Activated T-helper 9 cell treated with anti-CD3 and anti-CD28 coated beads, Interleukin-2, amount 50 U/mL, for 16 hours (primary cell): ENCODE measurements around the gene PRIM2.
"Not testable (repeated sequence)": the region's sequence is repeated elsewhere in the genome, so short reads cannot be mapped to it uniquely, and the experiment has no call there.

ENCODE experiments used
- DNase-seq: peaks from one replicate; pipeline ENCODE4 v3.0.0-alpha.2; 2020; ENCODE audit warnings: low read depth

Gene PRIM2

DNA sequence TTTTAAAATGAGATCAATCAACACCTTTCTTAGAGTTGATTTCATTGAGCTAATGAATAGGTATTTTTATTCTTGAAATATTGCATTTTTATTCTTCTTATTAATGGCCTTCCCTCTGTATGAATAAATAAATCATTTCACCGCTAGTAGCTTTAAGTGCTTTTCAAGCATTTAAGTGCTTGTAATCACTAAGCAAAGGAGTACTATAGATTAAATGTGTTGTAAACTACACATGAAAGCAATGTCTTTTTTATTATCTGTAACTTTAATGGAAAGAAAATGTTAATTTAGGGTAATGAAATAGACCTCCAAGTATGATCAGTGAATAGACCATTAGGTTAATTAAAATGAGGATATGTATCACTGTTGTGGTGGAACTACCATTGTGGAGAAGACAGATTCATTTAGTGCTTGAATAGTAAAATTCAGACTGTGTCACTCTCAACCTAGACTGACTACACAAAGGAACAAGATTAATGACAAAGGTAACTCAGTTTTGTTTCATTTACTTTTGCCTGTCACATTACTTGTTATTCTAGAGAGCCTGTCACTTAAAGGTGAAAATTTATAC, 132.2 kb downstream of the PRIM2 start:
- DNase-seq: not testable (repeated sequence)

DNA sequence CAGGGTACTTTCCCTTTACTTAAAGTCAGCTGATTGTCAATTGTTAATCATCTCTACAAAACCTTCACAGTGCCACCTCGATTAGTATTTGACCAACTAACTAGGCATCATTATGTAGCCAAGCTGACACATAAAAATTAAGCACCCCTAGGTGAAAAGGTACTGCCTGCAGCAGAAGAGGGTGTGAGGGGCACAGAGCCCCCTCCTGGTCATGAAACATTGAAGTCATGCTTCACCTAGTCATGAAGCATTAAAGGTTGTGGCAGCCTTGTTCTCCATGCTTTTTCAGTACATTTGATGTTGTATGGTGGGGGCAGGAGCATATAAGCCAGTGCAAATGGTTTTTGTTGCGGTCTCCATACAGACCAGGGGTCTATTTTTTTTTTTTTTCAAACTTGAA, 142.4 kb downstream of the PRIM2 start:
- DNase-seq: not testable (repeated sequence)

DNA sequence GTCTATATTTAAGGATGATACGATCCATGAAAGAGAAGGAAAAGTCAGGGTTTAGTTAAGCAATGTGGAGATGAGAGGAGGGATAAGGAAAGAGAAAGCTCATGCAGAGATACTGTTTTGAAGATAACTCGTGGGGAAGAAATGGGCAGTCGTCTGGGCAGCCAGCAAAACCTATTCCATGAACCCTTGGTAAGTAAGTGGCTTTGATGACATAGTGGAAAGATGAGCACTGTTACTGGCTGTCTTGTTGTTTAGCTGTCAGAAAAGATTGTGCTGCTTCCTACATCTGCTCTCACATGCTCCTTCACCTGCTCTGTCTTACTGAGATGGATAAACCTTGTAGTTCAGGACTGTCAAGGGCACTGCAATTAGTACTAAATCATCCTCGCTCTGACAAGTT, 143.6 kb downstream of the PRIM2 start:
- not testable (repeated sequence) for DNase-seq

DNA sequence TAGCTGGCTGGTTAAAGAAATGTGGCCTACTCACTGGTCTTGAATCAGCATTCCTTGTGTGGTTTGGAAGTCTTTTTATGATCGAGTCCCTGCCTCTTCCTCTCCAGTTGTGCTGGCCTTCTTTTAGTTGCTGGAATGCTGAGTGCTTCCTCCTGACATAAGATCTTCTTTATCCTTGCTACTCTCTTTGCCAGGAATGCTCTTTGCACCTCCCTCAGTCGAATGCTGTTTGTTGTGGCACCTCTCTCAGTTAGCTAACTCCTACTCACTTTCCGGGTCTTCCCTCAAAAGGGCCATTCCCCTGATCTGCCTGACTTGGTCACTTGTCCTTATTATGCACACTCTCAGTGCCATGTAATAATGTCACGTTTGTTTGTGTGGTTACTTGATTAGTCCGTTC, 146.4 kb downstream of the PRIM2 start:
- DNase-seq: not testable (repeated sequence)

DNA sequence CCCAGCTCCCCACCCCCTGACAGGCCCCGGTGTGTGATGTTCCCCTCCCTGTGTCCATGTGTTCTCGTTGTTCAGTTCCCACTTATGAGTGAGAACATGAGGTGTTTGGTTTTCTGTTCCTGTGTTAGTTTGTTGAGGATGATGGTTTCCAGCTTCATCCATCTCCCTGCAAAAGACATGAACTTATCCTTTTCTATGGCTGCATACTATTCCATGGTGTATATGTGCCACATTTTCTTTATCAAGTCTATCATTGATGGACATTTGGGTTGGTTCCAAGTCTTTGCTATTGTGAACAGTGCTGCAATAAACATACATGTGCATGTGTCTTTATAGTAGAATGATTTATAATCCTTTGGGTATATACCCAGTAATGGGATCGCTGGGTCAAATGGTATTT, 148.5 kb downstream of the PRIM2 start:
- not testable (repeated sequence) for DNase-seq

DNA sequence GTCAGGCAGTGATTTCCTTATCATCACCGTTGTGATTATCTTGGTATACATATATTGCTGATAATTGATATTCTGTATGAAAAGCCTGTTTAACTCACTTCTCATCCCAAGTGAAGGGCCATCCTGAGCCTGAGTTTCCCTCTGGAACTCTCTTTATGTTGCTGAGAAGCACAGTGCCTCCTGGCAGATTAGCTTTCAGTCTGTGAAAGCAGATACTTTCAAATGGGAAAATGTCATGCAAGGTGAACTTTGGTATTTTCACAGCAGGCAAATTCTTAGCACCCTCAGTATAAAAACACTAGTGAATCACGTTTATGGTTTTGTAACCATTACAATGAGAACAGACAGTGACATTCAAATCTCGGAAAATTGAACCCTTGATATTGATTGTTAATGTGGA, 151.6 kb downstream of the PRIM2 start:
- DNase-seq: no peak

DNA sequence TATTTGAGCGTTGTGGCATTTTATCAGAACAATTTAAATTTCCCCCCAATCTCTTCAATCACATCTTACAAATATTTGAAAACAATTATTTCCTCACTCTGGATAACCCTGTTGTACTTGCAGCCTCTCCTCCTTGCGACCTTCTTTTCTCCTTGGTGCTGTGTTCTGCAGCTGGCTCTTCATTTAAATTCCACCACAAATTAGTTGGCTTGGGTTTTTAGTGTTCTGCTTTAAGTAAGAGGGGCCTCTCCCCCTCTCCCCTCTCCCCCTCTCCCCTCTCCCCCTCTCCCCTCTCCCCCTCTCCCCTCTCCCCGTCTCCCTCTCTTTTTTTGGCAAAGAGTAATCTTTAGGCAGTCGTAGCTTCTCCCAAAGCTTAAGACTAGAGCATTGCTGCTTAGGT, 152.7 kb downstream of the PRIM2 start:
- not testable (repeated sequence) for DNase-seq

DNA sequence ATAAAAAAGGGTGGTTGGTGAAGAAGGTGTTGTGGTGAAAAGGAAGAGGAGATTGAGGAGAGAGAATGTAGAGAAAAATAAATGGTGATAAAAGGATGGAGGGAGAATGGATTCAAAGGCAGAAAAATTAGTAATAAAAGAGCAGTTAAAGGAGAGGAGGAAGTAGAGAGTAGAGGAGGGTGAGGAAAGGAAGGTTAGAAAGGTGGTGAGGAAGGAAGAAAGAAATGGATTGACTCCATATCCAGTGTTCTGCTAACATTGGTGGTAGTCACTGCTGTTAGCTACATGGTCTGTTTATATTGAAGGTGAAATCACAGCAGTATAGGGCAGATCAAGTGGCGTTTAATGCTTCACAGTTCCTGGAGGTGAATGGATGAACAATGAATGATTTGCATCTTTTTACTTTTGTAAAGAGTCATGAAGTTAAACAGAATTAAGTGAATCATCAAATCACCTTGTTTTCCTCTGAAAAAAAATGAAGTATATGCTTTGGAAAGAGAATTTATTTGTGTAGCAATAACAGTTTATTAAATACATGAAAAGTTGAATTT, 154.0 kb downstream of the PRIM2 start:
- DNase-seq: not testable (repeated sequence)

DNA sequence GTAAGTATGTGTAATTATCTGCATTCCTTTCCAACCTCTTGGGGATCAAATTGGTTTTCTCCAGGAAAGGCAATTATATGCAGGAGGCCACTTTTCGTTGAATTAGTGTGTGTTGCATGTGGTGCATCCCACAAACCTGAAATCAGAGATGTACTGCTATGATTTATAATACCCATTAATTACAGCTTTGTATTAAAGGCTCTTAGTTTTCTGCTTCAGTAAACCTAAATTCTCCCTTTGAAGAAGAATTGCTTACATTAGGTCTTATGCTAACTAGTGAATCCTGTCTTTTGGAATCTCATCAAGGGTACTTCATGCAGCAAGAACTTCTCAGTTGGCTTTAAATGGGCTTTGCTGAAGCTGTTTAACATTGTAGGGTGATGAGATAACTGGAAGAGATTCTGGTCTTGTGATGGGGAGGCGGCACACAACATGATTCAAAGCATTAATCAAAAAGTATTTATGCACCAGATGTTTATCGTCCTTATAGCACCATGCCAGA, 155.5 kb downstream of the PRIM2 start:
- not testable (repeated sequence) for DNase-seq

DNA sequence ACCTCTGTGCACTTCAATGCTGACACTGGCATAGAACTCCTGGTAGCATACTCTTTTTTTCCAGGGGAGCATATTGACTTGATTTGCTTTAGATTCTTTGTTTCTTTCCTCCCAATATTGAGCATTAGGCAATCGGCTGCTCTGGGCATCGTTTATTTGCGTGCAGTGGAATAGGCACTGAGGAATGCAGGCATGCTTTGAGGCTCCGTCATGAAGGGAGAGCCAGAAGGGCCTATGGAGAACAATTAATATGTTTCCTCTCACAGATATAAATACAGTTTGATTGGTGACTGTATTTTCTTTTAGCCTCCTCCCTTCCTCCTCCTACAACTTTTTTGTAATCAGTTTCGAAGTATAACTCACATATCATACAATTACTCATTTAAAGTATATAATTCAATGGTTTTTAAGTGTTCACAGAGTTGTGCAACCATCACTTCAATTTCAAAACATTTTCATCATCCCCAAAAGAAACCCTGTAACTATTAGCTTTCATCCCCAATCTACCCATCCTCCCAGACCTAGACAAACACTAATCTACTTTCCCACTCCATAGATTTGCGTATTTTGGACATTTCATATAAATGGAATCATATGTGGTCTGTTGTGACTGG, 157.5 kb downstream of the PRIM2 start:
- not testable (repeated sequence) for DNase-seq

DNA sequence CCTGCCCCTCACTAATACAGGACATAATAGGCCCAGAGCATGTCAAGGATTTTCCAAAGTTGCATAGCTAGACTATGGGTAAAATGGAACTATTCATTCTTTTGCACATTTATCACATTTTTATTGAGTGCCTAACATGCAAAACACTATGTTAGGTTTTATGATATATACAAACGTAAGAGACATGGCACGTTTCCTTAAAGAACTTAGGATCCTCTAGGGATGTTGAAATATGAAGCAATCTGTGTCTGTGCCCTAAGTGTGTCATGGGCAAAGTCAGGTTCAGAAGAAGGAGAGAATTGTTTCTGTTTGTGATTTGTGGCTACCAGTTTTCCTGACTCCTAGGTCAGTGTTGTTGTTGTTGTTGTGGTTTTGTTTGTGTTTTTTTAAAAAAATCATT, 158.2 kb downstream of the PRIM2 start:
- DNase-seq: not testable (repeated sequence)

DNA sequence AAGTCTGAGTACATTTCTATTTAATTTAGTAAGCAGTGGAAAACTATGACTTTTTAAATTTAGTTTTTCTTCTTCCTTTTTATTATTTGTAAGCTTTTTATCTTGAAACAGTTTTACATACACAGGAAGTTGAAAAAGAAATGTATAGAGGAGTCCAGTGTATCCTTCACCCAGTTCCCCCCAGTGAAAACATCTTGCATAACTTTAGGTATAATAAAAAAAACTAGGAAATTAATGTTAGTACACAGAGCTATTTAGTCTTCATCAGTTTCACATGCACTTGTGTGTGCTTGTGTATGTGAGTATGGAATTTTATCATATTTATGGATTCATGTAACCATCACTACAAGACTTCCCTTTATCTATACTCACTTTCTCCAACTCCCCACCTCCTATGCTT, 162.8 kb downstream of the PRIM2 start:
- DNase-seq: not testable (repeated sequence)

DNA sequence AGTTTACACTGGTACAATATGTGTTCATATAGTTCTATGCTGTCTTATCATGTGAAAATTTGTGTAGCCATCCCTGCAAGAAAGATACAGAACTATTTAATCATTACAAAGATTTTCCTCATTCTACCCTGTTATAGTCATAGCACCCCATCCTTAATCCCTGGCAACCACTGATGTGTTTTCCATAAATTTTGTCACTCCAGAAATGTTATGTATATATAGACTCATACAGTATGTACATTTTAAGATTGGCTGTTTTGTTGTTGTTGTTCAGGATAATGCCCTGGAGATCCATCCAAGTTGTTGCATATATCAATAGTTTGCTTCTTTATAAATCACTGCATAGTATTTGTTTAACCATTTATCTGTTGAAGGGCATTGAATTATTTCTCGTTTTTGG, 163.7 kb downstream of the PRIM2 start:
- DNase-seq: not testable (repeated sequence)

DNA sequence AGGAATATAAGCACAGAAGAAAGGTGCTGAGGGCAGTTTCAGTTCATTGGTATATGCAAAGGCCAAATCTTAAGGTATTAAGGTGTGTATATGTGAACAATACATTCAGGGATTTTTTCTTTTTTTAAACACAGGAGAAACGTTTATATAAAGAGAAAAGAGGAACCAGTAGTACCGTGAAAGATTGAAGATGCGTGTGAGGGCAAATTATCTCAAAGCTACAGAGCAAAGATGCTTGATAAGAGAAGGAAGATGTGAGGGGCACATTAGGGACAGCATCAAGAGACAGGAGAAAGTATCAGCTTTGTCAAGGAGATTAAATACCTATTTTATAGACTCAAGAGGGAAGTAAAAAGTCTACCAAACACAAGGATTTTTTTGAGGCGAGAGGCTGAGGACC, 165.0 kb downstream of the PRIM2 start:
- not testable (repeated sequence) for DNase-seq

DNA sequence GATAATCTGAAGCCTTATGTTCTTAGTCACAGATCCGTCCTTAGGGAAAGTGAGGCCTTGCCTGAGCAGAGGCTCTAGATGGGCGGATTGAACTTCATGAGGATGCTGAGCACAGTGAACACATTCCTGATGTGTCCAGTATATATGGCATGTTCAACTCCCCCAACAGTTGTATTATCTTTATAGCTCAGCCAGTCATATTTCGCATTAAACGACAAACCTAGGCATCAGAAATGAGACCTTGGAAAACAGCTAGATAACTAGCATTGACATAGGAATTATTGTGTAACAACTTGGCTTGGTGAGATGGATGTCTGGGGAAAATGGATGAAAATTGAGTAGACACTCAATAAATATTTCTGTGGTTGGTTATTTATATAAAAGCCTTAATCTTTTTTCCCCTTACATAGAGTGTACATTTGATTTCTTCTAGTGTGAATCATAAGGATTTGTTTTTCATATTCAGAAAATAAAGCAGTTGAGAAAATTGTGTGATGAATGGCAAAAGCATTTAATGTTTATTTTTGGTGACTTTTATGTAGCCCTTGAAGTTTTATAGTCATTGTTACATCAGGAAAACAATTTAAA, 169.2 kb downstream of the PRIM2 start:
- not testable (repeated sequence) for DNase-seq

DNA sequence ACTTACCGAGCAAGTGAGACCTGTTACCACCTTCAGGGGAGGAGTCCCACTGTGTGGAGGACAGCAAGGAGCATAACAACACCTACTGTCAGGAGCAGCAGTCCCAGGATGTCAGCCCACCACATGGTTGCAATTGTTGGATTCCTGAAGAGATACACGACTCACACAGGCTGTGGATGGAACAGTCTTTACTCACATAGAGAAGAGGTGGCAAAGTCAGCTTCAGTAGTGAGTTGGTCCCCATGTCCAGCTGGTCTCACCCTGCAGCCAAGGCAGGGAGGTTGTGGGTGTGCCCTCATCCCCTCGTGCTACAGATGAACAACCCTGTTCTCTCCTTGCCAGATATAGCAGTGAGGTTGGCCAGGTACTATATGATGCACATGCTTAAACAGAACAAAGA, 171.1 kb downstream of the PRIM2 start:
- DNase-seq: not testable (repeated sequence)

DNA sequence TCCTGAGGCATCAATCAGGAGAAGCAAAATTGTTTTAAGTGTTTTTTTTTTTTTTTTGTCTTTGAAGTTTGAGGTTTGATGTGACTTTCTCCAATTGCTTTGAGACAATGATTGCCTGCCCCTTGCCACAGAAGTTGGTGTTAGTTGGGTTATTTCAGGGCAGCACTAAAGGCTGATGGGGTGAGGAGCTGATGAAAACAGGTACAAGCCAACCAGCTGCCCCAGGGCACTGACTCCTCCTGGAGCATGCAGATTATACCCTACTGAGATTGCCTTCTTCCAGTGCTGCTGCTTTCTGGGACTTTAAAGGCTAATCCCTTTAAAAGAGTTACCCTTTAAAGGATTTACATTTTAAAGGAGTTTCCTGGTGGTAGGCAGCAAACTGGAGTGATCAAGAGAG, 172.5 kb downstream of the PRIM2 start:
- DNase-seq: not testable (repeated sequence)

DNA sequence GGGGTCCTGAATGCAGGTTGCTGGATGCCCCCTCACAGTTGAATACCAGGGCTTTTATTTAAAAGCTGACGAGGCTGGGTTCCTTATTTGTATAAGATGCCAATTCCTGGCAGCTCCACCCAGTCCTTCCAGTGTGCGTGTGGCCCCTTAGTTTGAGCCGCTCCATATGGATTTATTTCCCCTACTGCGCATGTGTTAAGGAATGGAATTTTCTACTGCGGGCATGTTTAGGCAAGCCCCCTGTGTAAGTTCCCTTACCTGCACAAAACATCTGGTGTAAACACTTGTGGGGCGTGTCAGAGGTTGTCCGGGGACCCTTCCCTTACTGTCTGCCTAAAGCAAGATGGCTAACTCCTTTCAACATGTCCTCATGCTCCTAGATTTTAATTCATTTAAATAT, 174.4 kb downstream of the PRIM2 start:
- DNase-seq: not testable (repeated sequence)

DNA sequence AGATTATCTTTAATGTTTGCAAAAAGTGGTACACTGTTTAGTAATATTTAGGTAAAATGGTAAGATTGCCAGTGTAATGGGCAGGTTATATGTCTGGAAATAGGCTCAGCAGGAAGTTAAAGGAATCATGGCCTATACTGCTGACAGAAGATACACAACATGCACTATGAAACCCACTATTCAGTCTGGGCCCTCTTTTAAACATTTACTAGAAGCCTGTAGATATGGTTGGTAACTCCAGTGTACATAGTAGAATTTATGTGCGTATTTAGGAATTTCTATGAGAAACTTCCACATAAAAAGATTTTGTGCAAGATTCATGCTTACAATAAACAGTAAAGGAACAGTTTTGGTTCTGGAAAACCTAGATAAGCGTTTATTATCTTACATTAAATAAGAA, 178.8 kb downstream of the PRIM2 start:
- DNase-seq: not testable (repeated sequence)

DNA sequence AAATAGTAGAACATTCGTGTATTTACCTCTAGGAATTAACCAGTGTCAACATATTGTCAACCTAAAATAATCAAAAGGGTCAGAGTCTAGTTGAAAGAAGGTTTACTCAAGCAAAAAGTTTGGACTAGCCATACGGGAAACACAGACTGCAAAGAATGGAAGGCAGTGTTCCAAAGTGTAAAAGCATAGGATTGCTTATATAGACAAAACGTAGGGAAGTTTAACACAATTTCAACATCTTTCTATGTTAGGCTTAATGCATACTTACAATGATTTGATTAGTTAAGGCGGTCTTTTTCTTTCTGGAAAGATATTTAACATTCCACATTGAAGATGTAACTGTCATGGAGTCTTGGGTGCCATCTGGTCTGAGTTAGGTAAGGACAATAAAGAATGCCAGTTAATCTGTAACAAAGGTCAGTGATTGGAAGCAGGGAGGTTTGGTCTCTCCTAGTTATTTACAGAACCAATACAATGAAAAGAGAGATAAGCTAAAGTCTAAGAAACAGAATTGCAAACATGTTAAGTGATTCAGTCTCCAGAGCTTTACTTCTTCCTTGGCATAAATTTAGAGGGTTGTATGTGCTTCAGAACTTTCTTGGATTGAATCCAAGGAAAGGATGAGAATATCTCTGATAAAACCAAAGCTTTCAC, 183.1 kb downstream of the PRIM2 start:
- DNase-seq: not testable (repeated sequence)

DNA sequence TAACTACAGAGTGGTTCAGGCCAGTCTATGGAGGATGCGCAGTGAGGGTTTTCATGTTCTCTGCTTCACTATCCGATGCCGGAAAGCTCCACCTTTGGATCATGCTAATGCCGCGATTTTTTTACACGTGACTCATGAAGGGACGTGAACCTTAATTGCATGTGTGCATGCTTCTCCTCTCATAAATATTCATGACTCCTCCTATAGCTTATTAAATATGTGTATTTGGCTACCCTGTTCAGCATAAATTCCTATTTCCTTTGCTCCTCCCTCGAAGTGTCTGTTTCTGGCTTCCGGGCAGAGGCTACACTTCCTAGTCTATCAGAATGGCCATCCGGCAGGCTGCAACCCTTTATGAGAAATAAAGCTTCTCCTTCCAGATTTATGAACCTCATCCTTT, 185.0 kb downstream of the PRIM2 start:
- not testable (repeated sequence) for DNase-seq

DNA sequence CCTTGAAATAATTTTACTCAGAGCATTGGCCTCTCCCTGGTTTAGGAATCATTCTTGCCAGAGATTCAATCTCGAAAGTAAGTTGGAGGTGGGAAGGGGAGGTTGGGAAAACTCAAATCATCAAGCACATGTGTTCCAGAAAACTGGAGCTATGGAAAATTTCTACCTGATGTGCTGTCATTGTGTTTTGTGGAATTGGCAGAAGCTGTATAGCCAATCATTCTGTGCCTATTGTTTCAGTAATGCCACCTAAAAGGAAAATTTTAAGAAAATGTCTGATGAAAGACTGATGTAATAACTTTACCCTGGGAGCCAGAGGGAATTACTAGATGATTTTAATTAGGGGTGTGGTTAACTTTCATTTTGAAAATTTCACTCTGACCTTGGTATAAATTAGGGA, 187.8 kb downstream of the PRIM2 start:
- not testable (repeated sequence) for DNase-seq

DNA sequence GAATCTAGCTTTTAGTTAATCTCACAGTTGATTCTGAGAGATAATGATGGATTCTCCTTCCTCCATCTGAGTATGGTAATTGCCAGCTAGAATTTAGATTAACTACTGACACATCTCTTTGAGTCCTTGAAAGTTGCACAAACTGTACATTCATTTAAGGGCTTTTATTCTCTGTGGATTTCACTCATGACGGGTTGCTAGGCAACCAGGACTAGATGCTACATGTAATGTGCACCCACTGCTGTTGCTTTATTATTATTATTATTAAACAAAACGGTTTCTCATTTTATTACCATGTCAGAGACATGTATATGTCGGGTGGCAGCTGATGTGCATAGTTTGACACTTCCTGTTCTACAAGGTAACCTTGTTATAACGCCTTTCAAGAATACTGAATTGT, 193.0 kb downstream of the PRIM2 start:
- not testable (repeated sequence) for DNase-seq
